Kidney (tissue), 14 donors: ENCODE data around the gene RIN2. TPM values are rescaled to one million over a fixed set of nuclear protein-coding genes. Genes with fewer than 3 reads are reported as not detected.

Experiments used
- DNase-seq, 5 donors: peaks; one replicate each; pipeline ENCODE4 v3.0.0-alpha.2; 2013 to 2020
- FAIRE-seq: peaks from 2 replicates; lab custom pipeline; 2012; peaks lifted over from hg19 to GRCh38; lab: Jason Lieb, UNC
- H3K27ac ChIP-seq, 2 donors: one replicate each; pipeline ENCODE4 v1.7.0; 2013; ENCODE audit warnings: low read depth in 2 of 2, low read length in 2 of 2, inconsistent platforms in 1 of 2
- H3K27me3 ChIP-seq: one replicate; pipeline ENCODE4 v1.7.1; 2013; ENCODE audit warnings: low read length, inconsistent platforms; ENCODE audit not compliant: control insufficient read depth, insufficient read depth
- H3K36me3 ChIP-seq, 3 donors: one replicate each; pipeline versions ENCODE4 v1.7.0 to v1.7.1; 2013; ENCODE audit warnings: low read length in 3 of 3, control low read depth in 1 of 3, inconsistent platforms in 1 of 3; ENCODE audit not compliant: insufficient read depth in 3 of 3, control insufficient read depth in 2 of 3
- H3K4me1 ChIP-seq, 3 donors: one replicate each; pipeline versions ENCODE4 v1.7.0 to v1.7.1; 2013; ENCODE audit warnings: low read length in 3 of 3, inconsistent platforms in 1 of 3, low read depth in 1 of 3; ENCODE audit not compliant: control insufficient read depth in 2 of 3, insufficient read depth in 2 of 3
- H3K4me3 ChIP-seq, 3 donors: one replicate each; pipeline versions ENCODE4 v1.7.0 to v1.8.1; 2013; ENCODE audit warnings: low read length in 3 of 3, control low read depth in 1 of 3, inconsistent platforms in 1 of 3
- H3K9ac ChIP-seq, 3 donors: one replicate each; pipeline versions ENCODE4 v1.7.0 to v1.7.1; 2013; ENCODE audit warnings: low read length in 3 of 3, control low read depth in 1 of 3, inconsistent platforms in 1 of 3
- H3K9me3 ChIP-seq, 3 donors: one replicate each; pipeline versions ENCODE4 v1.7.0 to v1.7.1; 2013; ENCODE audit warnings: low read length in 3 of 3, control low read depth in 1 of 3, inconsistent platforms in 1 of 3; ENCODE audit not compliant: control insufficient read depth in 2 of 3, insufficient read depth in 1 of 3
- CTCF ChIP-seq: IDR thresholded peaks from 3 replicates; pipeline ENCODE4 v1.5.1; 2012; ENCODE audit warnings: mild to moderate bottlenecking, moderate library complexity, borderline replicate concordance; ENCODE audit not compliant: insufficient read depth; ENCODE audit errors: extremely low read depth
- intact Hi-C: fragments of 100-400 bp; cut with DNase I; formaldehyde crosslinking; loops from one replicate; pipeline ENCODE4 v1.11.1; 2022
- polyA plus RNA-seq: library from polyadenylated mRNA; stranded (reverse); fragments of 350-450 nt; fragmentation: Illumina TruSeq; extraction: RNeasy Lipid Tissue Mini Kit (QIAGEN cat#74804); gene quantifications from one replicate; pipeline ENCODE4 v1.2.3, GENCODE V29; 2014; ENCODE audit warnings: low read depth, low replicate concordance; ENCODE audit not compliant: insufficient read depth
- total RNA-seq: library from RNA; stranded (reverse); fragmentation: NEBNext Ultra II Directional; extraction: Animal tissue kit (Norgen Biotek cat#: 25700); gene quantifications from one replicate; pipeline ENCODE4 v1.2.1, GENCODE V29; 2021
- donor health status: control.
- donor health status: control.
- donor health status: control.
- donor health status: control.
- donor health status: control.
- donor health status: DM: yes; HTN: yes; CAD: no.
- donor health status: Normal renal cell carcinoma (clear cell type).

The RIN2 gene
- total and polyA plus RNA-seq, 2 donors from 2014 or later, result 20.2 to 109 TPM

GRCh38 chr20:19738951-19739350 is 19.1 kb upstream of the RIN2 start:
- H3K27ac ChIP-seq, result no peak overlapping the region
- no peak overlapping the region for H3K9ac ChIP-seq
- no peak overlapping the region for H3K4me3 ChIP-seq
- H3K9me3 ChIP-seq, result no peaks in the 10 kb centered on the region
- FAIRE-seq, result no peak
- intact Hi-C loops, result no loop called here
- no peaks in the 10 kb centered on the region for H3K36me3 ChIP-seq
- no peak for DNase-seq
- H3K4me1 ChIP-seq, result no peaks in the 10 kb centered on the region
- H3K27me3 ChIP-seq, result no peaks in the 10 kb centered on the region
- TF ChIP-seq CTCF, result no peak

GRCh38 chr20:19739351-19739750 is 18.7 kb upstream of the RIN2 start:
- no peak for FAIRE-seq

GRCh38 chr20:19740512-19740911 is 17.5 kb upstream of the RIN2 start:
- Histone ChIP-seq H3K9ac (no peak overlapping the region), H3K27ac (no peak overlapping the region), H3K27me3 (no peaks in the 10 kb centered on the region), H3K4me3 (no peak overlapping the region), H3K4me1 (no peaks in the 10 kb centered on the region), H3K9me3 (no peaks in the 10 kb centered on the region), H3K36me3 (no peaks in the 10 kb centered on the region)
- DNase-seq (no peak), FAIRE-seq (no peak)
- no peak for TF ChIP-seq CTCF
- intact Hi-C loops, result no loop called here

More at GRCh38 chr20:19739351-19739750, 18.7 kb upstream of the RIN2 start:
- Histone ChIP-seq H3K9ac (no peak overlapping the region), H3K4me1 (no peaks in the 10 kb centered on the region), H3K9me3 (no peaks in the 10 kb centered on the region), H3K36me3 (no peaks in the 10 kb centered on the region), H3K27me3 (no peaks in the 10 kb centered on the region), H3K4me3 (no peak overlapping the region), H3K27ac (no peak overlapping the region)
- DNase-seq, result no peak
- TF ChIP-seq CTCF, result no peak
- intact Hi-C loops, result no loop called here

GRCh38 chr20:19741924-19742323 is 16.1 kb upstream of the RIN2 start:
- Histone ChIP-seq H3K9ac (no peak overlapping the region), H3K27ac (no peak overlapping the region), H3K36me3 (no peaks in the 10 kb centered on the region), H3K27me3 (no peaks in the 10 kb centered on the region), H3K4me3 (no peak overlapping the region), H3K9me3 (no peaks in the 10 kb centered on the region), H3K4me1 (no peaks in the 10 kb centered on the region)
- FAIRE-seq (no peak), DNase-seq (no peak)
- intact Hi-C loops, result no loop called here
- no peak for TF ChIP-seq CTCF
